ENCODE data around the gene DNAH11.

Gene DNAH11

GRCh38 chr7:21903020-21903786 is 360.4 kb downstream of the DNAH11 start:
- POLR2A ChIA-PET = no interaction called here
- no peak overlapping the region for H3K4me3 ChIP-seq (ENCODE audit: low read depth, low read length)
- no peak for DNase-seq (ENCODE audit: low read depth, low spot score)
- CTCF ChIA-PET = no interaction called here
- TF ChIP-seq, protein P1, sequence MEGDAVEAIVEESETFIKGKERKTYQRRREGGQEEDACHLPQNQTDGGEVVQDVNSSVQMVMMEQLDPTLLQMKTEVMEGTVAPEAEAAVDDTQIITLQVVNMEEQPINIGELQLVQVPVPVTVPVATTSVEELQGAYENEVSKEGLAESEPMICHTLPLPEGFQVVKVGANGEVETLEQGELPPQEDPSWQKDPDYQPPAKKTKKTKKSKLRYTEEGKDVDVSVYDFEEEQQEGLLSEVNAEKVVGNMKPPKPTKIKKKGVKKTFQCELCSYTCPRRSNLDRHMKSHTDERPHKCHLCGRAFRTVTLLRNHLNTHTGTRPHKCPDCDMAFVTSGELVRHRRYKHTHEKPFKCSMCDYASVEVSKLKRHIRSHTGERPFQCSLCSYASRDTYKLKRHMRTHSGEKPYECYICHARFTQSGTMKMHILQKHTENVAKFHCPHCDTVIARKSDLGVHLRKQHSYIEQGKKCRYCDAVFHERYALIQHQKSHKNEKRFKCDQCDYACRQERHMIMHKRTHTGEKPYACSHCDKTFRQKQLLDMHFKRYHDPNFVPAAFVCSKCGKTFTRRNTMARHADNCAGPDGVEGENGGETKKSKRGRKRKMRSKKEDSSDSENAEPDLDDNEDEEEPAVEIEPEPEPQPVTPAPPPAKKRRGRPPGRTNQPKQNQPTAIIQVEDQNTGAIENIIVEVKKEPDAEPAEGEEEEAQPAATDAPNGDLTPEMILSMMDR (IDR thresholded peaks at IDR 0.05; ENCODE audit: insufficient read depth, low read length, missing control alignments) = no peak

DNA sequence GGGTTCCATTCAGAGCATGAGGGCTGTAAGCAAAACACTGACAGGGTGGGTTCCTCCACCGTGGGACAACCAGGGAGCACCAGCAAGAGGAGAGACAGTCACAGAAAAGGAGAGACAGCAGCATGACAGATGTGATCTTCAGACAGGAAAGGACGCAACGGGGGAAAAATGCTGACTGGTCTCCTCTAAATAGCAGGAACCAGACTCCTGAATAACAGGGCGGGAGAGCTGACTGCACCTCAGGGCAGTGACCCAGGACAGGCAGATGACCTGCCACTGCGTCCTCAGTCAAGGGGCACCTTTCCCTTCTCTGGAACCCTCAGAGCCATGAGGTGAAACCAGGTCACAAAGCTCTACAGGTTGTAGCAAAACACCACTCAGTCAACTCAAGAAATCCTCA is 365.9 kb downstream of the DNAH11 start:
- H3K4me3 ChIP-seq (ENCODE audit: low read depth, low read length) = no peak overlapping the region
- TF ChIP-seq, protein P1 (IDR thresholded peaks at IDR 0.05; ENCODE audit: insufficient read depth, low read length, missing control alignments) = no peak
- ChIA-PET POLR2A (no interaction called here), CTCF (no interaction called here)
- no peak for DNase-seq (ENCODE audit: low read depth, low spot score)

DNA sequence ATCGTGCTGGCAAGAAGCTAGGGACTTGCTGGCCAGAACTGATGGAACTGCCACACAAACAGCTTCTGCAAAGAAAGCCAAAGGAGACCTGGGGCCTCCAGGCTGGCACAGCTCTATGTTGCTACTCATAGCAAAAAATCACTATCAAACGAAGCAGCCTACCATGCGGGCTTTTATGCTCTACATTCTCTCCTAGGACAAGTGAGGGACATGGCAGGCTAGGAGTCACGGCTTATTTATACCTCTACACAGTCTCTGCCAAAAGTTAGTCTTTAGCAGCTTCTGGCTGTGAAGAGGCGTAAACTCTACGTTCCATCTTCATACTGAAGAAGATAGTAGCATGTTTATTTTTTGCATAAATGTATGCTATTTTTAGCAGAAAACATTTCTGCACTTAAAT is 367.4 kb downstream of the DNAH11 start:
- TF ChIP-seq, protein P1 (IDR thresholded peaks at IDR 0.05; ENCODE audit: insufficient read depth, low read length, missing control alignments) = no peak
- no peak overlapping the region for H3K4me3 ChIP-seq (ENCODE audit: low read depth, low read length)
- POLR2A ChIA-PET = no interaction called here
- CTCF ChIA-PET = interaction anchor here (0.7 kb wide), 2 partner anchors 16 to 35 kb away, joined by 3 read pairs; no protein-coding TSS in a partner anchor
- DNase-seq (ENCODE audit: low read depth, low spot score) = no peak

DNA sequence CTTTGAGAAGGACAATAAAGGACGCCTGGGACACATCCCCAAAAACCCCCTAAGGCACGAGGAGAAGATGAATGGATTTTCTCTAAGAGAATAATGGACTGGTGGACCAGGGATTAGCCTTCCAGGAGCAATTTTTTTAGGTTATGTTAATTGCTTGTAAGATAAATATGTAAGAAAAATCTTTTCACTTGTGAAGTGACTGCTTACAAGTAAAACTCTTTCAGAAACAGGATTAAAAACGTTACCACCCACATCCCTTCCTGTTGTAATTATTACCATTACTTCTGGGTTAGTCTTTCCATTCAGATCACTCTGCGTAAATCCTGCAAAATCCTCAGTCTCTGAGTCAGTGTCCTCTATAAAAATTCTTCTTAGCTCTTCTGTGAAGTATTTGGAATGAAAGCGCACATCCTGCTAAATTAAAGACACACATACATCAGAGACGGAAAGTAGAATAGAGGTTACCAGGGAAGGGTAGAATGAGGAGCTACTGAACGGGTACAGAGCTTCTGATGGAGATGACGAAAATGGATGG is 368.6 kb downstream of the DNAH11 start:
- ChIA-PET CTCF (no interaction called here), POLR2A (interaction anchor here (0.6 to 1.7 kb wide), 3 partner anchors 32 to 476 kb away, joined by 3 to 15 read pairs (median 8); partner anchors contain the start of gene CDCA7L)
- no peak overlapping the region for H3K4me3 ChIP-seq (ENCODE audit: low read depth, low read length)
- TF ChIP-seq, protein P1 (IDR thresholded peaks at IDR 0.05; ENCODE audit: insufficient read depth, low read length, missing control alignments) = no peak
- peak; percentile 83 for DNase-seq (ENCODE audit: low read depth, low spot score)

DNA sequence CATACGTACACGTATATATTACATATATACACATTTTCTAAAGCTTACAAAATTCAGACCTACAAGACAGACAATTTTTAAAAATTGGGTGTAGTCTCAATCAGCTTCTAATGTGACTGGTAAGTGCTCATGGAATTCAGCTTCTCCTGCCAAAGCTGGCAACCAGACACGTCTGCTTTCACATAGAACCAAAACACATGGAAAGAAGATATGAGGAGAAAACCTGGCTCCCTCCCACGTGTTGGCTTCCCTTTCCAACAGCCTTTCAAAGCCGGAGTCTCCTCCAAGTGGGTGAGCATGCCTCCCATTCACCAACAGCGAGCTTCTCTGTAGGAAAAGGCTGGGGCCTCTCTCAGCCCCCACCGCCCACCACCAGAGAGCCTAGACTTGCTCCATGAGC is 369.5 kb downstream of the DNAH11 start:
- ChIA-PET CTCF (no interaction called here), POLR2A (interaction anchor here (1.7 kb wide), 1 partner anchor 32 kb away, joined by 8 read pairs; no protein-coding TSS in a partner anchor)
- no peak overlapping the region for H3K4me3 ChIP-seq (ENCODE audit: low read depth, low read length)
- DNase-seq (ENCODE audit: low read depth, low spot score) = peak; percentile 84
- TF ChIP-seq, protein P1 (IDR thresholded peaks at IDR 0.05; ENCODE audit: insufficient read depth, low read length, missing control alignments) = no peak

GRCh38 chr7:21912931-21913780 is 370.3 kb downstream of the DNAH11 start:
- no peak overlapping the region for H3K4me3 ChIP-seq (ENCODE audit: low read depth, low read length)
- no peak for DNase-seq (ENCODE audit: low read depth, low spot score)
- POLR2A ChIA-PET = no interaction called here
- CTCF ChIA-PET = no interaction called here
- TF ChIP-seq, protein P1 (IDR thresholded peaks at IDR 0.05; ENCODE audit: insufficient read depth, low read length, missing control alignments) = no peak
